Spleen (tissue), 13 donors: ENCODE results near the gene C5orf15. TPM values are rescaled to one million over a fixed set of nuclear protein-coding genes. Genes with fewer than 3 reads are reported as not detected.

Experiments
- DNase-seq: peaks from one replicate; pipeline ENCODE4 v3.0.0-alpha.2; 2020
- H3K27ac ChIP-seq, 8 donors: fragments of 200-600 bp; sonication (generic) in 7 of 8; 1 replicate in 4 of 8; 2 replicates in 4 of 8; pipeline versions ENCODE4 v1.5.0 to v1.8.0; 2016 to 2021; ENCODE audit warnings: inconsistent platforms in 4 of 8, mild to moderate bottlenecking in 4 of 8, moderate library complexity in 1 of 8
- H3K27me3 ChIP-seq, 7 donors: fragments of 200-600 bp; sonication (generic) in 6 of 7; replicated peaks in 1 of 7; 1 replicate in 4 of 7; 2 replicates in 3 of 7; pipeline versions ENCODE4 v1.5.0 to v1.8.0; 2016 to 2021; ENCODE audit warnings: inconsistent platforms in 3 of 7, mild to moderate bottlenecking in 1 of 7
- H3K36me3 ChIP-seq, 6 donors: fragments of 200-600 bp; sonication (generic) in 5 of 6; 1 replicate in 4 of 6; 2 replicates in 2 of 6; pipeline versions ENCODE4 v1.5.0 to v1.8.0; 2016 to 2021; ENCODE audit warnings: inconsistent platforms in 2 of 6
- H3K4me1 ChIP-seq, 6 donors: fragments of 200-600 bp; sonication (generic) in 5 of 6; 1 replicate in 3 of 6; 2 replicates in 3 of 6; pipeline versions ENCODE4 v1.5.0 to v1.8.0; 2016 to 2021; ENCODE audit warnings: inconsistent platforms in 3 of 6
- H3K4me3 ChIP-seq, 8 donors: fragments of 200-600 bp; sonication (generic) in 7 of 8; 1 replicate in 4 of 8; 2 replicates in 4 of 8; pipeline versions ENCODE4 v1.5.0 to v1.8.0; 2016 to 2021; ENCODE audit warnings: inconsistent platforms in 4 of 8, mild to moderate bottlenecking in 4 of 8, moderate library complexity in 2 of 8
- H3K9me3 ChIP-seq, 8 donors: fragments of 200-600 bp; sonication (generic) in 7 of 8; 1 replicate in 4 of 8; 2 replicates in 4 of 8; pipeline versions ENCODE4 v1.5.0 to v1.8.0; 2016 to 2021; ENCODE audit warnings: inconsistent platforms in 4 of 8
- POLR2A ChIP-seq, 3 donors: fragments of 450-650 bp; IDR thresholded peaks; one replicate each; pipeline ENCODE4 v1.5.1; 2017; ENCODE audit warnings: antibody characterized with exemption in 3 of 3, mild to moderate bottlenecking in 1 of 3
- POLR2AphosphoS5 ChIP-seq, 3 donors: sonication (generic); formaldehyde crosslinking; IDR thresholded peaks; one replicate each; pipeline ENCODE4 v1.5.1; 2017; ENCODE audit warnings: antibody characterized with exemption in 3 of 3
- WGBS, 5 donors: extraction: QIAGEN DNeasy Blood & Tissue Kit in 3 of 5; methylation state at CpG; one replicate each; pipeline versions ENCODE4 v1.1.5 to v1.1.7; 2013 to 2018; 5-methylcytosine and 5-hydroxymethylcytosine counted together
- intact Hi-C: fragments of 100-400 bp; cut with DNase I; formaldehyde crosslinking; loops from one replicate; pipeline ENCODE4 v1.15.0; 2023; ENCODE audit warnings: low total_unique reads
- long read RNA-seq, 2 donors: transcript quantifications; one replicate each; lab custom pipeline, GENCODE V29; 2026
- polyA plus RNA-seq, 3 donors: library from polyadenylated mRNA; stranded (reverse); fragments of 200-250 nt; gene quantifications; one replicate each; pipeline ENCODE4 v1.2.1, GENCODE V29; 2013
- total RNA-seq, 7 donors: library from RNA; depleted of rRNA in 3 of 7; stranded (reverse); fragments of >200 nt in 3 of 7; fragmentation: NEBNext Ultra II Directional in 4 of 7; extraction: Animal tissue kit (Norgen Biotek cat#: 25700) in 4 of 7; gene quantifications; one replicate each; pipeline versions ENCODE4 v1.1.0 to v1.2.1, GENCODE V29; 2016 to 2021
- TF ChIP-seq, protein P1 (sequence below), 11 experiments: fragments of 200-600 bp in 7 of 11; fragments of 450-650 bp in 4 of 11; sonication (generic) in 4 of 11; IDR thresholded peaks in 8 of 11; conservative IDR thresholded peaks in 3 of 11; 1 replicate in 7 of 11; 2 replicates in 4 of 11; pipeline versions ENCODE4 v1.4.0 to v1.8.0; 2016 to 2021; ENCODE audit warnings: antibody characterized with exemption in 11 of 11, inconsistent platforms in 4 of 11, mild to moderate bottlenecking in 1 of 11
- donor health status: healthy with polysubstance abuse.
- donor health status: DM: no; HTN: no; CAD: no; lungs with moderate emphysema.
- donor health status: DM: no; HTN: no; CAD: no.
- donor health status: Bipolar disorder and iron deficiency.
- donor health status: healthy.
- donor health status: DM: no; HTN: no; CAD: no.
- donor health status: DM: yes; HTN: yes; CAD: no.

Gene C5orf15
- 10 to 100 TPM; 25.4 to 49.6 (median 28.6) TPM for total RNA-seq
- polyA plus RNA-seq: 10 to 100 TPM; 28.1 to 28.8 (median 28.4) TPM
- long read RNA-seq, donor 1, transcript C5orf15-201 (3 exons, 2,358 nt): major isoform, 29 of 56 reads
- long read RNA-seq, donor 1, partial matches to known transcripts: 27 of 56 reads
- long read RNA-seq, donor 1, other reads (novel, unspliced or antisense): 0 of 56 reads
- long read RNA-seq, donor 2, transcript C5orf15-201 (3 exons, 2,358 nt): major isoform, 21 of 22 reads
- long read RNA-seq, donor 2, partial matches to known transcripts: 0 of 22 reads
- long read RNA-seq, donor 2, other reads (novel, unspliced or antisense): 0 of 22 reads

DNA sequence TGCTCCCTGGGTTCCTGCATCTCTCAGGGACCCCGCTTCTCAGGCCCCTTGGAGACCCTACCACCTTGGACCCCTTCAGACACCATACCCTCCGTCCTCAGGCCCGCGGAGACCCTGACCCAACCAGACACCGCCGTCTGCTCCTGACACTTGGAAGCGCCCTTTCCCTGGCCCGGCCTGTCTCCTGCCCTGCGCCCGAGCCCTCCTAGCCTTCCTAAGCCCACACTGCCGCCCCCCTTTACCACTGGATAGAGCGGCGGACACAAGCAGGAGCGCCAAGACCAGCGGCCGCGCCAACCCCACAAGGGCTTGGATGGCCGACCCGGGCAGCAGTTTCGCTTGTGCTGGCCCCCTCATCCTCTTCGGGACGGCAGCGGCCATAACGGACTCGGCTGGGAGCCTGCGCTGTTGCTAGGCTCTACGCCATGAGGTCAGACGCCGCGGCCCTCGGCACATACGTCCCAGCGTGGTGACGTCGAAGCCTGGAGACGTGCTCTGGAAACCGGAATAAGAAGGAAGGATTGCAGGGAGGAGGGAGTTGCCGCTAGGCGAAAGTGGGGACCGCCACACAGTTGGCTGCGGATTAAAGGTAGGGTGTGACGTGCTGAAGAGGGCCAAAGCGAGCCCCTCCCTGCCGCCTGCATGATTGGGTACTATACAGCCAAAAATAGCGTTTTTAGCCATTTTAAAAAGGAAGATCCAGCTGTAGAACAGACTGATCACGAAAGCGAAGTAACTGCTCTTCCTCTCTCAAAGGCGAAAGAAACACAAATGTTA, at the start of gene C5orf15:
Gene C5orf15 (minus strand): TSS at position 422 of the 777 bp plus-strand sequence. CDS start 41 bp downstream, at position 381.
- intact Hi-C loops: no loop called here
- WGBS, 5 donors: 0 to 1% (median 0%) methylated on average over 28 to 48 of the region's 48 CpGs
- DNase-seq: peak; percentile 98
- H3K9me3 ChIP-seq: peaks cover 0 to 7% (median 0%) of the 10 kb centered on the region in 8 donors
- peak within 1 kb of the TSS; percentile 65 to 90 (median 80) for H3K4me3 ChIP-seq
- no peaks in the 10 kb centered on the region for H3K27me3 ChIP-seq
- peaks cover 13 to 66% (median 39%) of the 10 kb centered on the region in 6 donors for H3K4me1 ChIP-seq
- peak within 1 kb of the TSS; percentile 85 to 94 (median 93) for H3K27ac ChIP-seq
- peaks cover 0 to 27% (median 14%) of the 10 kb centered on the region in 6 donors for H3K36me3 ChIP-seq
- peak in 2 of 3 donors; percentile 25 to 27 for TF ChIP-seq POLR2A (IDR thresholded peaks at IDR 0.05)
- TF ChIP-seq, protein P1, sequence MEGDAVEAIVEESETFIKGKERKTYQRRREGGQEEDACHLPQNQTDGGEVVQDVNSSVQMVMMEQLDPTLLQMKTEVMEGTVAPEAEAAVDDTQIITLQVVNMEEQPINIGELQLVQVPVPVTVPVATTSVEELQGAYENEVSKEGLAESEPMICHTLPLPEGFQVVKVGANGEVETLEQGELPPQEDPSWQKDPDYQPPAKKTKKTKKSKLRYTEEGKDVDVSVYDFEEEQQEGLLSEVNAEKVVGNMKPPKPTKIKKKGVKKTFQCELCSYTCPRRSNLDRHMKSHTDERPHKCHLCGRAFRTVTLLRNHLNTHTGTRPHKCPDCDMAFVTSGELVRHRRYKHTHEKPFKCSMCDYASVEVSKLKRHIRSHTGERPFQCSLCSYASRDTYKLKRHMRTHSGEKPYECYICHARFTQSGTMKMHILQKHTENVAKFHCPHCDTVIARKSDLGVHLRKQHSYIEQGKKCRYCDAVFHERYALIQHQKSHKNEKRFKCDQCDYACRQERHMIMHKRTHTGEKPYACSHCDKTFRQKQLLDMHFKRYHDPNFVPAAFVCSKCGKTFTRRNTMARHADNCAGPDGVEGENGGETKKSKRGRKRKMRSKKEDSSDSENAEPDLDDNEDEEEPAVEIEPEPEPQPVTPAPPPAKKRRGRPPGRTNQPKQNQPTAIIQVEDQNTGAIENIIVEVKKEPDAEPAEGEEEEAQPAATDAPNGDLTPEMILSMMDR (IDR thresholded peaks at IDR 0.05 in 8 of 11, conservative IDR thresholded peaks at IDR 0.05 in 3 of 11): peak in 6 of 11 experiments; percentile 8 to 48 (median 45)
- peak; percentile 95 to 97 (median 96) for TF ChIP-seq POLR2AphosphoS5 (IDR thresholded peaks at IDR 0.05)

DNA sequence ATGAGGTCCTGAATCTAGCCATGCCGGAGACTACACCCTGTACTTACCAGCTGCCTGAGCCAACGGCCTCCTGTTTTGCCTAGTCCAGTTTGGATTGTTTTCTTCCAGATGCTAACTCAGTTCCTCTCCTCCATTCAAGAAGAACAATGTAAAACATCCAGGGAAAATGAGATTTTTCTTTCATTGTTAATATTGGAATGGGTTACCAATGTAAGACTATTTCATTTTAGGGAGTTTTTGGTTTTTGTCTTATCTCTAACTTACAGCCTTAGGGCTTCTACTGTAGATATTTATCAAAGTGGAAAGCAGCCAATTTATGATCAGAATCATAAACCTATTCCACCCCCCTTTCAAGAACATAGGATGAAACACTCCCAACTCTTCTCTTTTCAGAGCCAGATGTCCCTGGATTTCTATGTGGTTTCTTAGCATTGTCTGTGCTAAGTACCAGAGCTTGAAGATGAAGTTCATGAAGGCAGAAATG, 39.9 kb upstream of the C5orf15 start:
- Histone ChIP-seq H3K9me3 (no peaks in the 10 kb centered on the region), H3K27me3 (peaks cover 0 to 13% (median 0%) of the 10 kb centered on the region in 7 donors), H3K36me3 (no peaks in the 10 kb centered on the region), H3K4me1 (peaks cover 9 to 23% (median 18%) of the 10 kb centered on the region in 6 donors), H3K27ac (no peak overlapping the region), H3K4me3 (no peak overlapping the region)
- TF ChIP-seq POLR2A (IDR thresholded peaks at IDR 0.05): no peak
- TF ChIP-seq POLR2AphosphoS5 (IDR thresholded peaks at IDR 0.05): no peak
- TF ChIP-seq, protein P1 (IDR thresholded peaks at IDR 0.05 in 8 of 11, conservative IDR thresholded peaks at IDR 0.05 in 3 of 11): no peak
- WGBS, 5 donors: 58 to 95% (median 79%) methylated on average over 2 of the region's 2 CpGs
- intact Hi-C loops: no loop called here
- DNase-seq: no peak

DNA sequence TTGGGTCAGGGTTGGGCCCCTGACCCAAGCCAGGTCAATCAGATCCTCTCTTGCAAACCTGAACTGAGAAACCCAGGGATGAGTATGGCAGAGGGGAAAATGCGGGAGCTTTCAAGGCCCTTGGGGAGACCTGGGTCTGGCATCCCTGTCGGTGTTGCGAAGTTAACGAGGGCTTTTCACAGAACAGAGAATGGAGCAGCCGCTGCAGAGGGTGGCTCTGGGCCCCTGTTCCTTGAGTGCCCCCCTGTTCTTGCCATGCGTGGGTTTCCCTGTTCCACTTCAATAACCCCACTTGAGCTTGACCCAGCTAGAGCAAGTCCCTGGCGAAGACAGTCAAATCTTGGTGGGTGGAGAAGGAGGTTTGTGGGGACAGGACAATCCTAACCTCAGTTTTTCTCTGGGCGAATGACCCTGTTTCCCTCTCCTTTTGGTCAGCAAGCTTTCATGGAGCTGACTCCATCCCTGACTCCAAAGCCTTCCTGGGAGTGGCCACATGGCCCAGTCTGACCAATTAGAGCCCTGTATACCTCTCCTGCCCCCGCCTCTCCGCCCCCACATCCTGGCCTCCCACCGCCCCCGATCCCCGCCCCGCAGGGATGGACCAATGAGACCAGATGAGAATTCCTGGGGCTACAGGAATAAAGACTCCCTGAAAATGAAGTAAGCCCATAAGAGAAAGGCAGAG, 39.3 kb upstream of the C5orf15 start:
- DNase-seq: peak; percentile 65
- Histone ChIP-seq H3K27me3 (peaks cover 0 to 7% (median 0%) of the 10 kb centered on the region in 7 donors), H3K27ac (no peak overlapping the region), H3K36me3 (no peaks in the 10 kb centered on the region), H3K4me3 (no peak overlapping the region), H3K9me3 (no peaks in the 10 kb centered on the region), H3K4me1 (peaks cover 15 to 29% (median 24%) of the 10 kb centered on the region in 6 donors)
- WGBS, 5 donors: 78 to 87% (median 82%) methylated on average over 14 of the region's 14 CpGs
- intact Hi-C loops: no loop called here
- TF ChIP-seq, protein P1 (IDR thresholded peaks at IDR 0.05 in 8 of 11, conservative IDR thresholded peaks at IDR 0.05 in 3 of 11): no peak
- TF ChIP-seq POLR2AphosphoS5 (IDR thresholded peaks at IDR 0.05) (no peak), POLR2A (IDR thresholded peaks at IDR 0.05) (no peak)
